Uterus (tissue), 4 donors: Measurements from ENCODE around the gene FXYD4. TPM values are rescaled to one million over a fixed set of nuclear protein-coding genes. Genes with fewer than 3 reads are reported as not detected.

Experiments
- DNase-seq, 2 donors: peaks; one replicate each; pipeline ENCODE4 v3.0.0-alpha.2; 2019 to 2020
- H3K27ac ChIP-seq, 2 donors: fragments of 200-600 bp; sonication (generic); 1 replicate in 1 of 2; 2 replicates in 1 of 2; pipeline ENCODE4 v1.5.1; 2016 to 2018
- H3K27me3 ChIP-seq, 2 donors: fragments of 200-600 bp; sonication (generic); one replicate each; pipeline ENCODE4 v1.5.1; 2018 to 2019; ENCODE audit warnings: control low read depth in 1 of 2
- H3K36me3 ChIP-seq, 2 donors: fragments of 200-600 bp; sonication (generic); one replicate each; pipeline ENCODE4 v1.5.1; 2019; ENCODE audit warnings: control low read depth in 1 of 2
- H3K4me1 ChIP-seq, 2 donors: fragments of 200-600 bp; sonication (generic); one replicate each; pipeline ENCODE4 v1.5.1; 2018 to 2019; ENCODE audit warnings: control low read depth in 1 of 2
- H3K4me3 ChIP-seq, 2 donors: fragments of 200-600 bp; sonication (generic); 1 replicate in 1 of 2; 2 replicates in 1 of 2; pipeline ENCODE4 v1.5.1; 2018 to 2019; ENCODE audit warnings: mild to moderate bottlenecking in 1 of 2
- H3K9me3 ChIP-seq, 2 donors: fragments of 200-600 bp; sonication (generic); one replicate each; pipeline ENCODE4 v1.5.1; 2019; ENCODE audit warnings: control low read depth in 1 of 2
- CTCF ChIP-seq, 4 experiments: fragments of 200-600 bp in 2 of 4; fragments of 450-650 bp in 2 of 4; sonication (generic) in 2 of 4; IDR thresholded peaks; one replicate each; pipeline ENCODE4 v1.5.1; 2016 to 2019; ENCODE audit warnings: antibody characterized with exemption in 4 of 4, mild to moderate bottlenecking in 2 of 4, moderate library complexity in 1 of 4
- POLR2A ChIP-seq, 2 donors: fragments of 450-650 bp; IDR thresholded peaks; one replicate each; pipeline ENCODE4 v1.6.1; 2016; ENCODE audit warnings: antibody characterized with exemption in 2 of 2, mild to moderate bottlenecking in 1 of 2, moderate library complexity in 1 of 2
- intact Hi-C: fragments of 100-400 bp; cut with DNase I; formaldehyde crosslinking; loops from one replicate; pipeline ENCODE4 v1.15.1; 2023; ENCODE audit warnings: low total_unique reads
- small RNA-seq: library from RNA; depleted of rRNA; stranded (forward); fragments of <200 nt; gene quantifications from one replicate; pipeline ENCODE3, GENCODE V24; 2016
- total RNA-seq, 4 donors: library from RNA; depleted of rRNA in 3 of 4; stranded (reverse); fragments of >200 nt in 3 of 4; gene quantifications; one replicate each; pipeline versions ENCODE4 v1.1.0 to v1.2.4, GENCODE V29; 2014 to 2023
- donor health status: DM: yes; HTN: yes; CAD: no.

Gene FXYD4
- total RNA-seq, 4 donors from 2014 or later, result not detected

GRCh38 chr10:43424416-43424815 is 53.0 kb downstream of the FXYD4 start:
- H3K4me1 ChIP-seq, result no peaks in the 10 kb centered on the region
- no peaks in the 10 kb centered on the region for H3K36me3 ChIP-seq
- H3K27ac ChIP-seq, result no peak overlapping the region
- H3K4me3 ChIP-seq, result no peak overlapping the region
- no peaks in the 10 kb centered on the region for H3K9me3 ChIP-seq
- H3K27me3 ChIP-seq, result no peaks in the 10 kb centered on the region
- DNase-seq, result no peak
- TF ChIP-seq CTCF (IDR thresholded peaks at IDR 0.05) (no peak), POLR2A (IDR thresholded peaks at IDR 0.05) (no peak)
- intact Hi-C loops, result no loop called here

Small RNA genes lying within 50 kb of the gene (small RNA-seq; reads per million reads assigned to genes)
- gene RNU6ATAC11P (not detected), gene SNORD3J (not detected)

Other genes starting within 250 kb of the FXYD4 start
- gene CSGALNACT2, start 233.2 kb upstream of the FXYD4 start, total RNA-seq, result 10 to 100 TPM; 18.4 to 43.7 (median 25.1) TPM
- gene RASGEF1A, start 104.6 kb upstream of the FXYD4 start, total RNA-seq, result 1 to 10 TPM in 2 of 4 donors, under 1 TPM in 1, not detected in 1; under 0.01 to 3.5 (median 2.8) TPM
- 100 to 1,000 TPM in 2 of 4 donors, 10 to 100 TPM in 2; 86.2 to 211 (median 142) TPM for gene HNRNPF, start 37.5 kb downstream of the FXYD4 start, total RNA-seq
- gene ZNF487, start 65.5 kb downstream of the FXYD4 start, total RNA-seq, result 10 to 100 TPM; 15.0 to 22.8 (median 17.8) TPM
- 10 to 100 TPM in 1 of 4 donors, 1 to 10 TPM in 3; 1.8 to 14.4 (median 8.0) TPM for gene ZNF239, start 203.0 kb downstream of the FXYD4 start, total RNA-seq
- gene ZNF485, start 234.8 kb downstream of the FXYD4 start, total RNA-seq, result 1 to 10 TPM in 3 of 4 donors, not detected in 1; 1.3 to 9.5 (median 6.8) TPM